ES-I3 (cell line): ENCODE data around the gene RSAD1.

Experiments
- H3K36me3 ChIP-seq: 2 replicates; pipeline ENCODE4 v1.6.1; 2013; ENCODE audit warnings: mild to moderate bottlenecking, low read length, control low read depth, moderate library complexity; ENCODE audit not compliant: insufficient read depth
- H3K4me1 ChIP-seq: 2 replicates; pipeline ENCODE4 v1.6.1; 2013; ENCODE audit warnings: mild to moderate bottlenecking, control low read depth, low read length; ENCODE audit not compliant: insufficient read depth
- H3K9ac ChIP-seq: 2 replicates; pipeline ENCODE4 v1.6.1; 2013; ENCODE audit warnings: low read depth, mild to moderate bottlenecking, low read length, moderate library complexity
- H3K9me3 ChIP-seq: 2 replicates; pipeline ENCODE4 v1.6.1; 2013; ENCODE audit warnings: mild to moderate bottlenecking, low read length, moderate library complexity; ENCODE audit not compliant: control insufficient read depth, insufficient read depth

RSAD1 gene

DNA sequence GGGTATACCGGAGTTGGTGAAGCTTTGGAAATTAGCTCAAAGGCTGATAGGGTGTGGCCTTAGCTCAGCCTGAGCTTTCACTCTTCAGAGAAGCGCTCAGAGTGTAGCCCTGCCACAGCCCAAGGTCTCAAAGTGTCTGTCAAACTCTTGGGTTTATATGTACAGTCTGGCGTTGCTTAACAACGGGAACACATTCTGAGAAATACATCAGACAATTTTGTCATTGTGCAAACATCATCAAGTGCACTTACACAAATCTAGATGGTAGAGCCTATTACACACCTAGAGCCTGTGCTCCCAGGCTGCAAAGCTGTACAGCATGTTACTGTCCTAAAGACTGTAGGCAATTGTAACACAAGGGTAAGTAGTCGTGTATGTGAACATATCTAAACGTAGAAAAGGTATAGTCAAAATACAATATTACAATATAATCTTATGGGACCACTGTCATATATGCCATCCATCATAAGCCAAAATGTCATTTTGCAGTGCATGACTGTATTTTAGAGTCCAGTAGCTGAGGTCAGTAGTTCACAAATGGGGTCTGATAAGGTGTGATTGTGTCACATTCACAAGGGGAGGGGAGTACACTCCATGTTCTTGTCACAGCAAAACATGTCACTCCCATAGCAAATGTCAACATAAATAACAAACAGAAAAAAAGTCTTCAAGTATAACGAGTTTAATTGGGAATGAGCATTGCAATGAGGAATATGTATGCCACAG lies 30.6 kb upstream of the RSAD1 start:
- H3K4me1 ChIP-seq = no peaks in the 10 kb centered on the region
- H3K9ac ChIP-seq = no peak overlapping the region
- H3K36me3 ChIP-seq = no peaks in the 10 kb centered on the region
- H3K9me3 ChIP-seq = no peaks in the 10 kb centered on the region

- Histone ChIP-seq H3K4me1 (no peaks in the 10 kb centered on the region), H3K9ac (no peak overlapping the region), H3K36me3 (no peaks in the 10 kb centered on the region), H3K9me3 (no peaks in the 10 kb centered on the region)
These were observed 30.0 kb upstream of the RSAD1 start for GRCh38 chr17:50448643-50449042.

DNA sequence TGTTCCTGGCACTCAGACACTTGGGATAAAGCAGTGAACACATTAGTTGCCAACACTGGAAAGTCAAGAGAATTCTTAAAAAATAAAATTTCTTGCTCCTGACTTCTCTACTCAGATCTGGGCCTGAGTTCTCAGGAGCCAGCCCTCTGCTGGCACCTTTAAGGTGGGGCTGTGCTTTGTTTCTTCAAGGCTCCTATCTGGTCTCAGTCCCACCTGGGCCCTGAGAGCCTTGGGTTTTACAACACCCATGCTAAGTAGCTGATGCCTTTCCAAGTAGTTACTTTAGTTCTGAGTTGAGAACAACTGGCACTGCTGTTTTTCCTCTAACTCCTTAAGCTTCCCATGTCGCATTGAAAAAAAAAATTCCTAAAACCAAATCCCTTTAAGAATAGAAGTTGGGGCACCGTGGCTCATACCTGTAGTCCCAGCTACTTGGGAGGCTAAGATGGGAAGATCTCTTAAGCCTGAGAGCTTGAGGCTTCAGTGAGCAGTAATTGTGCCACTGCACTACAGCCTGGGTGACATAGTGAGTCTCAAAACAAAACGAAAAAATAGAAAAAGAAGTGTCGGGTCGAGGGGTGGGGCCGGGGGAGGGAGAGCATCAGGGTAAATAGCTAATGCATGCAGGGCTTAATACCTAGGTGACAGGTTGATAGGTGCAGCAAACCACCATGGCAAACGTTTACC lies 26.6 kb upstream of the RSAD1 start:
- Histone ChIP-seq H3K36me3 (no peaks in the 10 kb centered on the region), H3K9me3 (no peaks in the 10 kb centered on the region), H3K9ac (no peak overlapping the region), H3K4me1 (no peaks in the 10 kb centered on the region)

DNA sequence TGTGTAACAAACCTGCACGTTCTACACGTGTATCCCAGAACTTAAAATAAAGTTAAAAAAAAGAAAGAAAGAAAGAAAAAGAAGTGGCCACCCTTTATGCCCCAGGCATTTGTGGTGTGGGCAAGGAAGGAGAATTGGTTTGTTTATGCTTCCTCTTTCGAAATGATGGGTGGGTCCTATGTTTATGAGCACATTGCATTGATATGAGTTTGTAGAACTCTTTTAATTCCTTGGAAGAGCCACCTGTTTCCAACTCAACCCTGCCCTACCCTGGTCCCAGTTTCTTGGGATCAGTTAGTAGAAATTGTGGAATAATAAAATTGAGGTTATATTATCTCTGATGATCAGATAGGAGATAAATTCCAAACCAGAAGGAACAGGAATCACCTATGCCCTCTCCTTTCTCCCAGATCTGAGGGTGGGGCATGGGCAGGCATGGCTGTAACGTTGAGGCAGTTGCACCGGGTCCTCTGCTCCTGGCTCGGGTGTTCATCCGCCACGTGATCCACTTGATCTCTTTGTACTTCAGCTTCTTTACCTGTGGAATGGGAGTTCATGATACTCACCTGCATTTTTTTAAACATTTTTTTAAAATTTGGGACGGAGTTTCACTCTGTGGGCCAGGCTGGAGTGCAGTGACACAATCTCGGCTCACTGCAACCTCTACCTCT lies 25.9 kb upstream of the RSAD1 start:
- H3K9me3 ChIP-seq = no peaks in the 10 kb centered on the region
- H3K36me3 ChIP-seq = no peaks in the 10 kb centered on the region
- no peak overlapping the region for H3K9ac ChIP-seq
- H3K4me1 ChIP-seq = no peaks in the 10 kb centered on the region

GRCh38 chr17:50453901-50454300 lies 24.8 kb upstream of the RSAD1 start:
- no peaks in the 10 kb centered on the region for H3K36me3 ChIP-seq
- no peaks in the 10 kb centered on the region for H3K9me3 ChIP-seq
- H3K4me1 ChIP-seq = peaks cover 3% of the 10 kb centered on the region; the same call in 1 of the 2 replicates
- H3K9ac ChIP-seq = no peak overlapping the region

- Histone ChIP-seq H3K9ac (no peak overlapping the region), H3K4me1 (peaks cover 5% of the 10 kb centered on the region; the same call in 1 of the 2 replicates), H3K9me3 (no peaks in the 10 kb centered on the region), H3K36me3 (no peaks in the 10 kb centered on the region)
These were observed 21.0 kb upstream of the RSAD1 start for GRCh38 chr17:50457621-50458020.

DNA sequence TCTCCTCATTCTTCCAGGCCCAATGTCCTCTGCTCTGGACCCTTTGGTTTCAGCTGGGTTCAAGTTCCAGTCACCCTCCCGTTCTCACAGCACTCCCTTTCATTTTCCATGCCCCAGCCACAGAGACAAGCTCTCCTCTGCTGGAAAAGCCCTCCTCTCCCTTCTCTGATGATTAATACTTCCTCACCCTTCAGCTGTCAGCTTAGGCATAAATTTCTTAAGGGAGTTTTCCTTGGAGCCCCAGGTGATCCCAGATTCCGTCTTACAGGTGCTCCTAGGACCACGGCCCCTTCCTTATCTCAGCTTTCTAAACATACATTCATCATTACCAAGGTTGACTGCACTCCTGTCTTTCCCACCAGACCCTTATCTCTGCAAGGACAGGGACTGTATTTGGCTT lies 20.4 kb upstream of the RSAD1 start:
- peaks cover 5% of the 10 kb centered on the region; the same call in 1 of the 2 replicates for H3K4me1 ChIP-seq
- H3K36me3 ChIP-seq = no peaks in the 10 kb centered on the region
- H3K9me3 ChIP-seq = no peaks in the 10 kb centered on the region
- H3K9ac ChIP-seq = no peak overlapping the region

- Histone ChIP-seq H3K9me3 (no peaks in the 10 kb centered on the region), H3K36me3 (no peaks in the 10 kb centered on the region), H3K4me1 (peaks cover 5% of the 10 kb centered on the region; the same call in 1 of the 2 replicates), H3K9ac (no peak overlapping the region)
These were observed 19.7 kb upstream of the RSAD1 start for GRCh38 chr17:50458701-50459676.

DNA sequence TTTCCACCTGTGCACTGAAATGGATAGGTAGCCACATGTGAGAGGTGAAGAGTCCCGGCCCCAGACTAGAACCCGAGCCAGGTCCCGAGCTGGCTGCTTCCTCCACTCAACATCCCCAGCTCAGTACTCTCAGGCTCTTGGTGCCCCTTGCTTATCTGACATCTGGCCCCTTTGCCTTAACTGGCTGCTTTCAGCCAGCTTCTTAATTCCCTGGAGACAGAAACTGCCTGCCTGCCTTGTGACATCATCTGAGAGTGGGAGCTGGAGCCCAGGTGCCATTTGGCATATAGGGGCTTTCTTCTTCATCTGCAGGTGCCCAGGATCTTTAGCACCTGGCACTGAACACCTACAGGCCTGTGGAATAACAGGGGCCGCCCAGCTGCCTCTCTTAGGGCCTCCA lies 18.9 kb upstream of the RSAD1 start:
- Histone ChIP-seq H3K36me3 (no peaks in the 10 kb centered on the region), H3K9ac (no peak overlapping the region), H3K9me3 (no peaks in the 10 kb centered on the region), H3K4me1 (peaks cover 5% of the 10 kb centered on the region; the same call in 1 of the 2 replicates)

DNA sequence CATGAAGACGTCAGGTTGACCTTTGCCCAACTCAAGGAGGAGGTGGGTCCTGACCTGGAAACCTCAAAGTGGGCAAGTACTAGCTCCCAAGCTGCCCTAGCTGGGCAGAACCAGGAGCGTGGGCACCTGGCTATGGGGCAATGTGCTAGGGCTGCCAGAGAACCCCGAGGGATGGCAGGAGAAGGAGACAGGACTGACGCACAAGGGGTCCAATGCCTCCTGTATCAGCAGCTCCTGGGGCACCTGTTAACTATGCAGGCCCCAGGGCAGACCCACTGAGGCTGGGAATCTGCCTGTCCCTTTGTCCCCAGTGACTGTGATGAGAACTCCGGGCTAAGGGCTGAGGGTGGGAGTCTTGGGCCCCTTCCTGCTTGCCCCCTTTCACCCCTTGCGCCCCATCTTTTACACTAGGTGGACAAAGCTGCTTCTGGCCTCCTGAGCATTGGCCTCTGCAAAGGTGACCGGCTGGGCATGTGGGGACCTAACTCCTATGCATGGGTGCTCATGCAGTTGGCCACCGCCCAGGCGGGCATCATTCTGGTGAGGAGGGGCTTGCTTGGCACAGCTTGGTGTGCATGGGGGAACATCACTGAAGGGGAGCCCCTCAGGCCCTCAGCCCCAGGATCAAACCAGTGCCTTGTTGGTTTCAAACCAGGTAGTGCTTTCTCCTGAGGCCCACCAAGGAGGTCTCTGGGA lies 17.7 kb upstream of the RSAD1 start:
- H3K9me3 ChIP-seq = no peaks in the 10 kb centered on the region
- H3K9ac ChIP-seq = no peak overlapping the region
- H3K36me3 ChIP-seq = no peaks in the 10 kb centered on the region
- peaks cover 5% of the 10 kb centered on the region; the same call in 1 of the 2 replicates for H3K4me1 ChIP-seq

DNA sequence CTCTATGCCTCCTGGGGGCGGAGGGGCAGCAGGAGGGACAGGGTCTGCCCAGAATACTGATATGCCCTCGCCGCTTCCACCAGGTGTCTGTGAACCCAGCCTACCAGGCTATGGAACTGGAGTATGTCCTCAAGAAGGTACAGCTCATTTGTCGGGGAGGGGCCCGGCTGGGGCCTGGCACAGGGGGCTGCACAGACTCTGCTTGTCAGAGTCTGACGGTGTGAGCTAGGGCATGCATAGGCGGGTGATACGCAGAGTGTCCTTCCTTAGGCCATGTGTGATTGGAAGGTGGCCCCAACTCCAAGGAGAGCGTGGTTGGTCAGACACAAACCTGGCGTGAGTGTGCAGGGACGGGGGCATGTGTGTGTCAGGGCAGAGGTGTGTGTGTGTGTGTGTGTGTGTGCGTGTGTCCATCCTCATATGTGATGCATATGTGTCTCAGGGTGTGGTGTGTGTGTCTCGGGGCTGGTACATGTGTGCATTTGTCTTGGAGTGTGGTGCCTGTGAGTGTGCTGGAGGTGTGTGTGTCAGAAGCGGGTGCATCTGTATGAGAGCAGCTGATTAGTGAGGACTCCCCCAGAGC lies 17.0 kb upstream of the RSAD1 start:
- H3K9ac ChIP-seq = no peak overlapping the region

GRCh38 chr17:50462446-50462845 lies 16.2 kb upstream of the RSAD1 start:
- Histone ChIP-seq H3K36me3 (no peaks in the 10 kb centered on the region), H3K4me1 (peaks cover 12% of the 10 kb centered on the region; the same call in 1 of the 2 replicates), H3K9ac (no peak overlapping the region), H3K9me3 (no peaks in the 10 kb centered on the region)

More for the DNA sequence above, 17.0 kb upstream of the RSAD1 start:
- Histone ChIP-seq H3K4me1 (peaks cover 5% of the 10 kb centered on the region; the same call in 1 of the 2 replicates), H3K9me3 (no peaks in the 10 kb centered on the region), H3K36me3 (no peaks in the 10 kb centered on the region)

DNA sequence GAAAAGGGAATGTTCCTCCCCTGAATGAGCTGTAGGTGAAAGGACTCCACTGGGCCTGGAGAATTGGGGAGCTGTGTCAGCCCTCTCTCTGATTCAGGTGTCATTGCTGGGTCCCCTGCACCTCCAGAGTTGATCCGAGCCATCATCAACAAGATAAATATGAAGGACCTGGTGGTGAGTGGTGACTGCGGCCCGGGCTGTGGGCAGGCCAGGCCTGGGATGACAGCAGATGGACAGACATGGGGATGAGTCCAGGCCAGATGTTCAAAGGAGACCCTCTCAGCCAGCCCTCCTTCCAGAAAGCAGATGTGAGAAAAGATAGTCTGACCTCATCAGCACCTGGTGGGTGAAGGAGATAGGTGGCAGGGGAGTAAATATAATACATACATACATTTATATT lies 14.5 kb upstream of the RSAD1 start:
- H3K9me3 ChIP-seq = no peaks in the 10 kb centered on the region
- H3K36me3 ChIP-seq = no peaks in the 10 kb centered on the region

More for the DNA sequence above, 14.5 kb upstream of the RSAD1 start:
- Histone ChIP-seq H3K4me1 (peaks cover 12% of the 10 kb centered on the region; the same call in 1 of the 2 replicates), H3K9ac (no peak overlapping the region)
